Vagina (tissue), 2 donors: ENCODE measurements around the gene MCTP2. TPM values are rescaled to one million over a fixed set of nuclear protein-coding genes. Genes with fewer than 3 reads are reported as not detected.

ENCODE experiments used
- DNase-seq, 2 donors: peaks; one replicate each; pipeline ENCODE4 v3.0.0-alpha.2; 2017; ENCODE audit errors: extremely low spot score in 2 of 2
- H3K27ac ChIP-seq: fragments of 200-600 bp; sonication (generic); one replicate; pipeline ENCODE4 v1.5.1; 2019
- H3K27me3 ChIP-seq: fragments of 200-600 bp; sonication (generic); one replicate; pipeline ENCODE4 v1.5.1; 2019
- H3K36me3 ChIP-seq, 2 donors: fragments of 200-600 bp; sonication (generic); one replicate each; pipeline ENCODE4 v1.5.1; 2017 to 2019
- H3K4me1 ChIP-seq: fragments of 200-600 bp; sonication (generic); one replicate; pipeline ENCODE4 v1.5.1; 2019
- H3K4me3 ChIP-seq, 2 donors: fragments of 200-600 bp; sonication (generic); 1 replicate in 1 of 2; 2 replicates in 1 of 2; pipeline ENCODE4 v1.5.1; 2016 to 2019
- H3K9me3 ChIP-seq: fragments of 200-600 bp; sonication (generic); one replicate; pipeline ENCODE4 v1.5.1; 2019
- POLR2A ChIP-seq, 2 donors: fragments of 450-650 bp; IDR thresholded peaks; one replicate each; pipeline ENCODE4 v1.6.1; 2017; ENCODE audit warnings: antibody characterized with exemption in 2 of 2, mild to moderate bottlenecking in 2 of 2, moderate library complexity in 2 of 2
- POLR2AphosphoS5 ChIP-seq, 2 donors: sonication (generic); formaldehyde crosslinking; IDR thresholded peaks; one replicate each; pipeline ENCODE4 v1.9.0; 2017; ENCODE audit warnings: antibody characterized with exemption in 2 of 2, mild to moderate bottlenecking in 2 of 2, low read depth in 1 of 2; ENCODE audit not compliant: insufficient read depth in 1 of 2
- intact Hi-C: fragments of 100-400 bp; cut with DNase I; formaldehyde crosslinking; loops from one replicate; pipeline ENCODE4 v1.15.1; 2023
- total RNA-seq: library from RNA; depleted of rRNA; stranded (reverse); fragments of >200 nt; gene quantifications from one replicate; pipeline ENCODE4 v1.2.3, GENCODE V29; 2016
- TF ChIP-seq, protein P1 (sequence below), 3 experiments: fragments of 450-650 bp in 2 of 3; fragments of 200-600 bp in 1 of 3; sonication (generic) in 1 of 3; IDR thresholded peaks; one replicate each; pipeline ENCODE4 v1.5.1; 2017 to 2019; ENCODE audit warnings: antibody characterized with exemption in 3 of 3, mild to moderate bottlenecking in 2 of 3, moderate library complexity in 2 of 3

MCTP2 gene
- total RNA-seq, 1 donor from 2014 or later = 21.1 TPM

DNA sequence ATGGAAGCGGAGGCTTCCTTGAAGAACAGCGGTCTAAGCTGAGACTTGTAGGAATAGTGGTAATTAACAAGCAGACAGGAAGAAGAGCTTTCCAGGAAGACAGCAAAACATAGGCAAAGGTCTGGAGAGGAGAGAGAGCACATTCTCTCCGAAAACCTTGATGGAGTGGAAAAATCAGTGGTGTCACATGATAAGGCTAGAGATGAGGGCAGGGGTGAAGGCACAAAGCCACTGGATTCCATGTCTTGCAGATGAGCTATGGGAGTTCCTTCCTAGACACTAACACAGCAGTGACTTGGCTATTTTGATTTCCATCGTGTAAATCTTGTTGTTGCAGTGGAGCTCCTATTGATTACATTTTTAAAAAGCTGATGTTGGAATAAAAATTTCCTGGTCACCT is 132.0 kb downstream of the MCTP2 start:
- intact Hi-C loops = no loop called here
- H3K27ac ChIP-seq = no peak overlapping the region
- no peak for DNase-seq
- no peaks in the 10 kb centered on the region for H3K36me3 ChIP-seq
- no peak for TF ChIP-seq POLR2AphosphoS5 (IDR thresholded peaks at IDR 0.05; ENCODE audit: insufficient read depth in 1 of 2, low read depth in 1 of 2)
- TF ChIP-seq, protein P1, sequence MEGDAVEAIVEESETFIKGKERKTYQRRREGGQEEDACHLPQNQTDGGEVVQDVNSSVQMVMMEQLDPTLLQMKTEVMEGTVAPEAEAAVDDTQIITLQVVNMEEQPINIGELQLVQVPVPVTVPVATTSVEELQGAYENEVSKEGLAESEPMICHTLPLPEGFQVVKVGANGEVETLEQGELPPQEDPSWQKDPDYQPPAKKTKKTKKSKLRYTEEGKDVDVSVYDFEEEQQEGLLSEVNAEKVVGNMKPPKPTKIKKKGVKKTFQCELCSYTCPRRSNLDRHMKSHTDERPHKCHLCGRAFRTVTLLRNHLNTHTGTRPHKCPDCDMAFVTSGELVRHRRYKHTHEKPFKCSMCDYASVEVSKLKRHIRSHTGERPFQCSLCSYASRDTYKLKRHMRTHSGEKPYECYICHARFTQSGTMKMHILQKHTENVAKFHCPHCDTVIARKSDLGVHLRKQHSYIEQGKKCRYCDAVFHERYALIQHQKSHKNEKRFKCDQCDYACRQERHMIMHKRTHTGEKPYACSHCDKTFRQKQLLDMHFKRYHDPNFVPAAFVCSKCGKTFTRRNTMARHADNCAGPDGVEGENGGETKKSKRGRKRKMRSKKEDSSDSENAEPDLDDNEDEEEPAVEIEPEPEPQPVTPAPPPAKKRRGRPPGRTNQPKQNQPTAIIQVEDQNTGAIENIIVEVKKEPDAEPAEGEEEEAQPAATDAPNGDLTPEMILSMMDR (IDR thresholded peaks at IDR 0.05) = no peak
- no peak for TF ChIP-seq POLR2A (IDR thresholded peaks at IDR 0.05)
- H3K9me3 ChIP-seq = no peaks in the 10 kb centered on the region
- no peaks in the 10 kb centered on the region for H3K27me3 ChIP-seq
- H3K4me3 ChIP-seq = no peak overlapping the region
- H3K4me1 ChIP-seq = no peaks in the 10 kb centered on the region

DNA sequence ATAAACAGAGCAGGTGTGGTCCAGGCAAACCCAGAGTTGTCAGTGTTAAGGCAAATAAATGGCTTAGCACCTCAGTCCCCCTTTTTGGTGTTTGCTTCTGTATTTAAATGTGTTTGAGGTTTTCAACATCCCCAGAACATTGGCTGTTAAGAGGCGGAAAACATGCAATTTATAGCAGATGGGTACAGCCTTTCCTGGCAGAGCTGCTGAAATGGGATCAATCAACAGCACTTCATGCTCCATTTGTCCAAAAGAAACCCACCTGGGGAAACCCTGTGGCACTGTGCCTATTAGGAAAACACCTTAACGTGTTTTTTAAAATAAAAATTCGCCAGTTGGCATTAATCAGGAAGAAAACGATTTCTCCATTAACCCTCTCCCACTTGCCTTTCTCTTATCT is 135.4 kb downstream of the MCTP2 start:
- intact Hi-C loops = no loop called here

DNA sequence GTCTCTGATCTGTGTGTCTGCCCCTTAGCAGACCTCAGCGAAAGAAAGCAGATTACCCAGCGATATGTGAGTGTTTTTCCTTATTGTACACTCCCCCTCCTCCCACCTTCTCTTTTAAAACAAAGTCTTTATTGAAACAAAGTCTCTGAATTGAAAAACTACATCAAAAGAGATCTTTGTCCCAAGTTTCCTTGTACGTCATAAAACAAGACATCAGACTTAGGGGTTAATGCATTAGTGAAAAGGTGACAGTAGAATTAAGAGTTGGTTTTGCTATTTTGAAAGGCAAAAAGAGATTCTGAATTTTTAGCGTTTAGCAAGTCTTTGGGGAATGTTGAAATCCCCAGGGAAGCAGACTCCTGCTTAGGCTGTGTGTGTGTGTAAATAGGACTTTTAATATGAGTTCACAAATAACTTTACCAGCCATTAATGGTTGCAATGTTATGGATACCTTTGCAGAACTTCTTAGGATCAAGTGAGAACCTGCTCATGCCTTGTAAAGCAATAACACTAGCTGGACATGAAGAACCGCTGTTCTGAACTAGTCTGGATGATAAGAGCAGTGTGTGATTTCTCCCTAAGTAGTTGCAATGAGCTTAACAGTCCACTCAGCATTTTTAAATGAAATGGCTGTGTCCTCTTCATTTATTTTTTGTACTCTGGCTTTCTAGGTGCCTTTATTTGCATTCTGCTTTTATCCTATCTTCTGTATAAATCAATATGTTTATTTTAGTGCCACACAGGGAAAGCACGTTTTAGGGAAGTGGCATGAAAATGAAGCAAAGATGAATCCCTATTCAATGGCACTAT is 136.6 kb downstream of the MCTP2 start:
- intact Hi-C loops = no loop called here
- no peak for TF ChIP-seq POLR2AphosphoS5 (IDR thresholded peaks at IDR 0.05; ENCODE audit: insufficient read depth in 1 of 2, low read depth in 1 of 2)
- TF ChIP-seq, protein P1 (IDR thresholded peaks at IDR 0.05) = no peak
- TF ChIP-seq POLR2A (IDR thresholded peaks at IDR 0.05) = no peak
- Histone ChIP-seq H3K27ac (no peak overlapping the region), H3K4me3 (no peak overlapping the region), H3K36me3 (no peaks in the 10 kb centered on the region), H3K27me3 (no peaks in the 10 kb centered on the region), H3K4me1 (no peaks in the 10 kb centered on the region), H3K9me3 (no peaks in the 10 kb centered on the region)
- DNase-seq = no peak

More for the DNA sequence above, 135.4 kb downstream of the MCTP2 start:
- TF ChIP-seq, protein P1 (IDR thresholded peaks at IDR 0.05) = no peak
- TF ChIP-seq POLR2AphosphoS5 (IDR thresholded peaks at IDR 0.05; ENCODE audit: insufficient read depth in 1 of 2, low read depth in 1 of 2) = no peak
- no peak for TF ChIP-seq POLR2A (IDR thresholded peaks at IDR 0.05)
- H3K36me3 ChIP-seq = no peaks in the 10 kb centered on the region
- no peak for DNase-seq
- H3K4me1 ChIP-seq = no peaks in the 10 kb centered on the region
- no peak overlapping the region for H3K4me3 ChIP-seq
- no peaks in the 10 kb centered on the region for H3K27me3 ChIP-seq
- no peaks in the 10 kb centered on the region for H3K9me3 ChIP-seq
- H3K27ac ChIP-seq = no peak overlapping the region

DNA sequence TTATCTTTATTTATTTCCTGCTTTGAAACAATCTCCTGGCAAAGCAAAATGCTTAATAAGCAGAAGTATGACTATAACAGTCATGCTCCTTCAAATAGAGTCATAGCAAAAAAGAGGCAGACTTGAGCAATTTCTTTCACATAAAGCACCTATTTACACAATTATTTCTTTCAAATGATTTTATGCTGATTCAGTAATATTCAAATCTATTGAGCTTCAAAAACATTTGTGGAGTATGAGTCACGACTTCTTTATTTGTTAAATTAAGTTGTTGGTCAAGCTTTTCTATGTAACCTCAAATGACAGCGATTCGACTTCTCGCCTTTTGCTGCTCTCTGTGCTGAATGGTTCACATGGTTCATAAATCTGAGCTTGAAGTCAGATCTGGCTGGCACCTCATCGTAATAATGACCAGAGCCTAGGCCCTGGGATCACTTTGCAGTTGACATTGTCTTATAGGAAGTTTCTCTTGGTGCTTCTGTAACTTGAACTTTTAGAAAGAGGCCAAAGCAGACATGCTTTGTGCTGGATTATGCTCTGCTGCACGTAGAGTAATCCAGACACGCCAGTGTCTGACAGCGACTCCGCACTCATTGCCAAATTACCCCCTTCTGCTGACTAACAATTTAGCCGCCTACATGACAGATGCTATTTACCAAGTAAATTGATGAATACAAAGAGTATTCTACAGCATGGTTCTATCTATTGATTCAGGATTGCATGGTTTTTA is 139.0 kb downstream of the MCTP2 start:
- intact Hi-C loops = no loop called here
- H3K9me3 ChIP-seq = no peaks in the 10 kb centered on the region
- no peak for DNase-seq
- H3K4me1 ChIP-seq = no peaks in the 10 kb centered on the region
- no peaks in the 10 kb centered on the region for H3K36me3 ChIP-seq
- H3K4me3 ChIP-seq = no peak overlapping the region
- TF ChIP-seq POLR2A (IDR thresholded peaks at IDR 0.05) (no peak), POLR2AphosphoS5 (IDR thresholded peaks at IDR 0.05; ENCODE audit: insufficient read depth in 1 of 2, low read depth in 1 of 2) (no peak)
- TF ChIP-seq, protein P1 (IDR thresholded peaks at IDR 0.05) = no peak
- no peak overlapping the region for H3K27ac ChIP-seq
- no peaks in the 10 kb centered on the region for H3K27me3 ChIP-seq

DNA sequence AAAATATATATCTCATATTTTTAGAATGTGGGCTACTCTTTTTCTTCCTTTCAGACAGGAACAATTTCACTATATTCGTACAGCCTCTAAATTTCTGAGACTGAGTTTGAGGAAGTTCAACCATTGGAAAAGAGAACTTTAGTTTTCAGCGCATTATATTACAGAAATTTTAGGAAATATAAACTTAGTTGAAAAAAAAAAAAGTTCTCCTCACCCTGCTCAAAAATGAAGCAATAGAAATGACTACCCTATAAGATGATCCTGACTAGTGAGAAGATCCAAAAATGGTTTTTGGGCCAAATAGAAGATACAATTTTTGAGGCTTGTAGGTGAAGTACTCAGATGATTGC is 139.6 kb downstream of the MCTP2 start:
- Histone ChIP-seq H3K27ac (no peak overlapping the region), H3K4me1 (no peaks in the 10 kb centered on the region), H3K36me3 (no peaks in the 10 kb centered on the region), H3K4me3 (no peak overlapping the region), H3K9me3 (no peaks in the 10 kb centered on the region), H3K27me3 (no peaks in the 10 kb centered on the region)
- intact Hi-C loops = no loop called here
- no peak for TF ChIP-seq POLR2A (IDR thresholded peaks at IDR 0.05)
- DNase-seq = no peak
